ENCODE results near the gene ZNF148.
A peak's percentile ranks its signal among the peaks of the same experiment; 100 is the strongest.

ZNF148 gene

GRCh38 chr3:125386811-125387210 is 11.7 kb upstream of the ZNF148 start:
- no peak for TF ChIP-seq ZFX (IDR thresholded peaks at IDR 0.05; ENCODE audit: borderline replicate concordance)

GRCh38 chr3:125383744-125384143 is 8.6 kb upstream of the ZNF148 start:
- TF ChIP-seq CTCF (IDR thresholded peaks at IDR 0.05), result no peak
- no peak overlapping the region for H3K27ac ChIP-seq

More at GRCh38 chr3:125386811-125387210, 11.7 kb upstream of the ZNF148 start:
- H3K27ac ChIP-seq, result no peak overlapping the region

GRCh38 chr3:125382298-125382697 is 7.2 kb upstream of the ZNF148 start:
- TF ChIP-seq ZFX (IDR thresholded peaks at IDR 0.05; ENCODE audit: borderline replicate concordance) (no peak), CTCF (IDR thresholded peaks at IDR 0.05) (no peak)
- no peak overlapping the region for H3K27ac ChIP-seq

GRCh38 chr3:125381743-125382142 is 6.6 kb upstream of the ZNF148 start:
- no peak overlapping the region for H3K27ac ChIP-seq
- TF ChIP-seq CTCF (IDR thresholded peaks at IDR 0.05), result no peak
- no peak for TF ChIP-seq ZFX (IDR thresholded peaks at IDR 0.05; ENCODE audit: borderline replicate concordance)

GRCh38 chr3:125381314-125381713 is 6.2 kb upstream of the ZNF148 start:
- TF ChIP-seq CTCF (IDR thresholded peaks at IDR 0.05) (no peak), ZFX (IDR thresholded peaks at IDR 0.05; ENCODE audit: borderline replicate concordance) (no peak)
- H3K27ac ChIP-seq, result no peak overlapping the region

GRCh38 chr3:125379483-125379882 is 4.4 kb upstream of the ZNF148 start:
- no peak overlapping the region for H3K27ac ChIP-seq
- TF ChIP-seq CTCF (IDR thresholded peaks at IDR 0.05) (no peak), ZFX (IDR thresholded peaks at IDR 0.05; ENCODE audit: borderline replicate concordance) (no peak)

GRCh38 chr3:125378762-125379161 is 3.6 kb upstream of the ZNF148 start:
- no peak for TF ChIP-seq CTCF (IDR thresholded peaks at IDR 0.05)
- no peak for TF ChIP-seq ZFX (IDR thresholded peaks at IDR 0.05; ENCODE audit: borderline replicate concordance)
- H3K27ac ChIP-seq, result no peak overlapping the region

GRCh38 chr3:125375950-125376679 is 990 bp upstream of the ZNF148 start:
- TF ChIP-seq ZFX (IDR thresholded peaks at IDR 0.05; ENCODE audit: borderline replicate concordance) (no peak), CTCF (IDR thresholded peaks at IDR 0.05) (no peak)
- peak overlapping the region; percentile 87 for H3K27ac ChIP-seq

All from 22Rv1 (cell line).